Gastrocnemius medialis (tissue), 4 donors: ENCODE measurements around the gene NUP107.

Source experiments
- POLR2A ChIP-seq, 2 donors: fragments of 450-650 bp; IDR thresholded peaks; one replicate each; pipeline ENCODE4 v1.6.1; 2017; ENCODE audit warnings: antibody characterized with exemption in 2 of 2, mild to moderate bottlenecking in 2 of 2, moderate library complexity in 2 of 2
- TF ChIP-seq, protein P1 (sequence below), 5 experiments: fragments of 450-650 bp in 3 of 5; fragments of 200-600 bp in 2 of 5; sonication (generic) in 2 of 5; IDR thresholded peaks in 4 of 5; conservative IDR thresholded peaks in 1 of 5; 1 replicate in 4 of 5; 2 replicates in 1 of 5; pipeline ENCODE4 v1.5.1; 2016 to 2019; ENCODE audit warnings: antibody characterized with exemption in 5 of 5, mild to moderate bottlenecking in 3 of 5, moderate library complexity in 3 of 5

- TF ChIP-seq, protein P1, sequence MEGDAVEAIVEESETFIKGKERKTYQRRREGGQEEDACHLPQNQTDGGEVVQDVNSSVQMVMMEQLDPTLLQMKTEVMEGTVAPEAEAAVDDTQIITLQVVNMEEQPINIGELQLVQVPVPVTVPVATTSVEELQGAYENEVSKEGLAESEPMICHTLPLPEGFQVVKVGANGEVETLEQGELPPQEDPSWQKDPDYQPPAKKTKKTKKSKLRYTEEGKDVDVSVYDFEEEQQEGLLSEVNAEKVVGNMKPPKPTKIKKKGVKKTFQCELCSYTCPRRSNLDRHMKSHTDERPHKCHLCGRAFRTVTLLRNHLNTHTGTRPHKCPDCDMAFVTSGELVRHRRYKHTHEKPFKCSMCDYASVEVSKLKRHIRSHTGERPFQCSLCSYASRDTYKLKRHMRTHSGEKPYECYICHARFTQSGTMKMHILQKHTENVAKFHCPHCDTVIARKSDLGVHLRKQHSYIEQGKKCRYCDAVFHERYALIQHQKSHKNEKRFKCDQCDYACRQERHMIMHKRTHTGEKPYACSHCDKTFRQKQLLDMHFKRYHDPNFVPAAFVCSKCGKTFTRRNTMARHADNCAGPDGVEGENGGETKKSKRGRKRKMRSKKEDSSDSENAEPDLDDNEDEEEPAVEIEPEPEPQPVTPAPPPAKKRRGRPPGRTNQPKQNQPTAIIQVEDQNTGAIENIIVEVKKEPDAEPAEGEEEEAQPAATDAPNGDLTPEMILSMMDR (IDR thresholded peaks at IDR 0.05 in 4 of 5, conservative IDR thresholded peaks at IDR 0.05 in 1 of 5) = no peak
- TF ChIP-seq POLR2A (IDR thresholded peaks at IDR 0.05) = no peak
These were observed 78.9 kb downstream of the NUP107 start for GRCh38 chr12:68765696-68766095.
